Astrocyte of the cerebellum (primary cell): ENCODE data around the gene POC1A.

Source experiments
- DNase-seq: peaks from one replicate; pipeline ENCODE4 v3.0.0-alpha.2; 2011; ENCODE audit warnings: low read depth
- H3K4me3 ChIP-seq: 2 replicates; pipeline ENCODE4 v1.5.1; 2011; ENCODE audit warnings: mild to moderate bottlenecking, low read depth, low read length, moderate library complexity
- CTCF ChIP-seq: IDR thresholded peaks from 2 replicates; pipeline ENCODE4 v1.5.1; 2012; ENCODE audit warnings: low read length, low read depth, moderate library complexity, mild to moderate bottlenecking; ENCODE audit errors: missing control alignments
- in situ Hi-C: cut with HindIII; loops from 2 replicates; pipeline ENCODE4 v1.10.0; 2017; ENCODE audit warnings: low sequenced_read_pairs

Gene POC1A

DNA sequence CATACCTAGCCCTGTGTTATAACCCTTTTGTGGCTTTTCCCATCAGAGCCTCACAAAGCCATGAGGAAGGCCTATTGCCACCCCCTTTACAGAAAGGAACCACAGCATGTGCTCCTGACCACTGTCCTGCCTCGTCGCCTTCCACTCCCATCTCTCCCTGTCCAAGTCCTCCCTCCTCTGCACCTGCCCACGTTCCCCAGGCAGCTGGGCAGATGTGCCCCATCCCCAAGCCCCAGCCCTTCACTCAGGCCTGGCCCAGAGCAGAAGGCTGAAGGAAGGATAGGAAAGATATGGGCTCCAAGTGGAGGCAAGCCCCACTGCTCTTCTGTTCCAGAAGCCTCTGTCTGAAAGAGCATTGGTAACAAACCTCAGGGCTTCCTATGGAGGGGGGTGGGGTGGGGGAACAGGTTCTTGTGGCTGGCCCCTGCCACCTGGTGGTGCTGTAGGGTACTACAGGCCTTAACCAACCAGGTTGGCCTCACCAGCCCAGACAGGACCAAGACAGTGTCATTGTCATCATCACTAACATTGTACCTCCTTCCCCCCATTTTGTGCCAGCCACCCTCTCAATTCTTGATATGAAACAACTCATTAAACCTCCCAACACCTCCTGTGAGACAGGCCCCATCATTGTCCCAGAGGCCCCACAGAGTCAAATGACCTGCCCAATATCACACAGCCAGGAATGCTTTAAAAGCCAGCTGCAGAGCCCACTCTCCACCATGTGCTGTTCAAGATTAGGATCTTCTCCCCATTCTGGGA is 10.0 kb downstream of the POC1A start:
- peak; percentile 53 for DNase-seq
- in situ Hi-C loops: no loop called here
- TF ChIP-seq CTCF: peak; percentile 90
- no peak overlapping the region for H3K4me3 ChIP-seq

GRCh38 chr3:52143616-52144015 is 10.6 kb downstream of the POC1A start:
- DNase-seq: no peak
- in situ Hi-C loops: no loop called here
- no peak overlapping the region for H3K4me3 ChIP-seq
- no peak for TF ChIP-seq CTCF

DNA sequence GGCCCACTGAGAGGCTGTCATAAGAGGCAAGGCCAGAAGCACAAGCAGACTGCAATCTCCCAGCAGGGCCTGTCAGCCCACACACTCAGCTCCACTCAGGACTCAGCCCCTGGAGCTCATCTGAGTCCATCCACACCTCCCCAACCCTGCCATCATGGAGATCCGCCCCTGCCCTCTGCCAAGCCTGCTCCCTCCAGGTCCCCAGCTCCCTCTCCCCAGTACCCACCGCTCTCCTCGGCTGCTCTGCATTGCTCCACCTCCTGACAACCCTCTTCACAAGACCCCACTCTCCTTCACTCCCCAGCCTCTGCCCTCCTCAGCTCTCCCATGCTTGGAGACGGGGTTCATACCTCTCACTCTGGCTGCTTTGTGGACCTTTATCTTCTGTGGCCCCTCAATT is 11.1 kb downstream of the POC1A start:
- TF ChIP-seq CTCF: no peak
- no peak for DNase-seq
- no peak overlapping the region for H3K4me3 ChIP-seq
- in situ Hi-C loops: no loop called here

DNA sequence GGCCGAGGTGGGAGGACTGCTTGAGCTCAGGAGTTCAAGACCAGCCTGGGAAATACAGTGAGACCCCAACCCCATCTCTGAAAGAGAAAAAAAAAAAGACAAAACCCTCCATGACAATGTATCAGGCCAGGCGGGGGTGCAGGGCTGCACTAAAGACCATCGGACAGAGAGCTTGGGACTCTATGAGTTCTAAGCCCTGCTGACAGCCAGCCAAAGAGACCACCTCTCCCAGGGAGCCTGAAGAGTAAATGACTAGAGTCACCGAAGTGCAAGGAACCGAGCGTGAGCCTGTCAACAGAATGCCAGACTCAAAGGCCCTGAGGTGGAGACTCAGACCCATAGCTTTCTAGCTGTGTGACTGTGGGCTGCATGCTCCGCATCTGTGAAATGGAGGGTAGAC is 12.5 kb downstream of the POC1A start:
- in situ Hi-C loops: no loop called here
- no peak overlapping the region for H3K4me3 ChIP-seq
- DNase-seq: no peak
- no peak for TF ChIP-seq CTCF

DNA sequence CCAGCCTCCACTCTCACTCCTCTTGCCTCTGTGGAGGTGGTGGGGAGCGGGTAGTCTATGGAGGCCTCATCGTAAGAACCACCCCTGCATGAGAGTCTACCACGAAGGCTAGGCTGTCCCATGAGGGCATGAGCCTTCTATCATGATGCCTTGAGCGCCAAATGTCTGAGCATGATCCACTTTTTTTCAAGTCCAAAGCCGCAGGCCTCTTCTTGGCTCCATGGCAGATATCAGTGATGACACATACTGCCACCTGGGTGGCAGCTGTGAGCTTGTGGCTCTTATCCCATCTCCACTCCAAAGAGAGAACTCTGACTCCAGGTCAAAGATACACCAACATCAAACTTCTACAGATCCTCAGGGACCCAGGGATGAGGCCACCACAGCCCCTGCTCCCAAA is 13.5 kb downstream of the POC1A start:
- no peak for DNase-seq
- in situ Hi-C loops: no loop called here

DNA sequence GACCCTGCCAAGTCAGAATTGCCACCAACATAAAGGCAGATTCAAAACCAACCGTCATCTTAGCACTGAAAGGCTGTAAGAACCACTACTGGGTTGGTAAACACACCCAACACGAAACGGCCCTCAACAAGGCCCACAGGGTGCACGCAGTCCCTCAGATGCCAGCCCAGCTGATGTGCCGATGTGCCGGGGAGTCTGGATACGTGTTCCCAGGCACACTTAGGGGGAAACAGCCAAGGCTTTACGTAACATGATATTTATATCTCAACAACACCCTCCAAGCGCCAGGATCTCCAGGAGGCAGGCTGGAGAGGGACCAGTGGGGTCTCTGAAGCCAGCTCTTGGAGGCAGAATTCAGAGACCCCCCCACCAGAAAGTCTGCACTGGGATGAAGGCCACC is 14.2 kb downstream of the POC1A start:
- in situ Hi-C loops: no loop called here
- TF ChIP-seq CTCF: no peak
- no peak for DNase-seq
- H3K4me3 ChIP-seq: no peak overlapping the region

More for the DNA sequence above, 13.5 kb downstream of the POC1A start:
- TF ChIP-seq CTCF: no peak
- H3K4me3 ChIP-seq: no peak overlapping the region
